HG02870 (cell line): ENCODE results near the gene CHMP2A.
"Not testable (repeated sequence)": the region's sequence is repeated elsewhere in the genome, so short reads cannot be mapped to it uniquely, and the experiment has no call there.

Experiments
- ATAC-seq: cut with Tn5 transposase; IDR thresholded peaks from one replicate; pipeline ENCODE4 v1.9.1; 2021; ENCODE audit warnings: mild to moderate bottlenecking, moderate library complexity; ENCODE audit not compliant: unreplicated experiment

CHMP2A gene

GRCh38 chr19:58542641-58543372, 12.1 kb downstream of the CHMP2A start:
- ATAC-seq: not testable (repeated sequence)

GRCh38 chr19:58539169-58539559, 15.7 kb downstream of the CHMP2A start:
- ATAC-seq: not testable (repeated sequence)

GRCh38 chr19:58538257-58539168, 16.4 kb downstream of the CHMP2A start:
- ATAC-seq: no peak

GRCh38 chr19:58536852-58537798, 17.8 kb downstream of the CHMP2A start:
- no peak for ATAC-seq

GRCh38 chr19:58535857-58536256, 19.0 kb downstream of the CHMP2A start:
- no peak for ATAC-seq

- no peak for ATAC-seq
Observed at GRCh38 chr19:58531034-58531840, 23.7 kb downstream of the CHMP2A start.

GRCh38 chr19:58529405-58529804, 25.5 kb downstream of the CHMP2A start:
- no peak for ATAC-seq

GRCh38 chr19:58522709-58523108, 32.2 kb downstream of the CHMP2A start:
- no peak for ATAC-seq

GRCh38 chr19:58521651-58522050, 33.3 kb downstream of the CHMP2A start:
- ATAC-seq: no peak

- no peak for ATAC-seq
Observed at GRCh38 chr19:58520257-58520599, 34.7 kb downstream of the CHMP2A start.

- peak; percentile 78 for ATAC-seq
Observed at GRCh38 chr19:58519355-58520256, 35.3 kb downstream of the CHMP2A start, which contains the start of gene ZBTB45. TSS of gene ZBTB45 (minus strand) at chr19:58519810. CDS start at chr19:58517673, 2,137 bp downstream.

GRCh38 chr19:58519087-58519354, 35.9 kb downstream of the CHMP2A start:
- no peak for ATAC-seq

GRCh38 chr19:58518256-58519086, 36.4 kb downstream of the CHMP2A start:
- no peak for ATAC-seq

- no peak for ATAC-seq
Observed at GRCh38 chr19:58516964-58517833, 37.7 kb downstream of the CHMP2A start.

GRCh38 chr19:58516246-58516836, 38.6 kb downstream of the CHMP2A start:
- ATAC-seq: no peak

- ATAC-seq: no peak
Observed at GRCh38 chr19:58515259-58515658, 39.6 kb downstream of the CHMP2A start.

- ATAC-seq: no peak
Observed at GRCh38 chr19:58514564-58515022, 40.3 kb downstream of the CHMP2A start.
